ENCODE measurements around the gene PRKCD.

Gene PRKCD

GRCh38 chr3:53229606-53230005 is 68.6 kb downstream of the PRKCD start:
- in situ Hi-C loops (cut with MboI; ENCODE audit: low sequenced_read_pairs): no loop called here

DNA sequence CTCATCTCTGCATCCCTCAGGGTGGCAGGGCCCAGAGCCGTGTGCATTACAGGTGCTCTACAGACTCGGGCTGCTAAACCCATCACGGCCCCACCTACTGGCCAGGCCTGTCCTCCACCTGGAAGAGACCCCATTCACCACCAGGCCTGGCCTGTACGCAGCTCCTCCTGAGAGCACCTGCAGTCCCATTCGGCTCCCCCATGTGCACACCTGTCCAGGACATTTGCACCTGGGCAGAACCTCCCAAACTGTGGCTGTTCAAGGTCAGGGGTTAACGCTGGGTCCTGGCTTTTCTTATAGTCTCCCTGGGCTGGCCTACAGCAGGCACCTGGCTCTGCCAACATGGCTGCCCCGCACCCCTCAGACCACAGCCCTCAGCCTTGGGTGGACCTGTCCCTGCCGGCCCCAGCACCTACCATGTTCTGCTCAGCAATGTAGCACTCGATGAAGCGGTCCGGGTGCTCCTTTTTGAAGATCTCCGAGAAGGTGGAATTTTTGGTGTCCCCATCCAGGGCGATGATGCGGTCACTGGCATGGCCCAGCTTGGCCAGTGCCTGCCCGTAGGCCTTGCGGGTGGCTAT is 69.1 kb downstream of the PRKCD start:
- in situ Hi-C loops (cut with MboI; ENCODE audit: low sequenced_read_pairs): no loop called here

DNA sequence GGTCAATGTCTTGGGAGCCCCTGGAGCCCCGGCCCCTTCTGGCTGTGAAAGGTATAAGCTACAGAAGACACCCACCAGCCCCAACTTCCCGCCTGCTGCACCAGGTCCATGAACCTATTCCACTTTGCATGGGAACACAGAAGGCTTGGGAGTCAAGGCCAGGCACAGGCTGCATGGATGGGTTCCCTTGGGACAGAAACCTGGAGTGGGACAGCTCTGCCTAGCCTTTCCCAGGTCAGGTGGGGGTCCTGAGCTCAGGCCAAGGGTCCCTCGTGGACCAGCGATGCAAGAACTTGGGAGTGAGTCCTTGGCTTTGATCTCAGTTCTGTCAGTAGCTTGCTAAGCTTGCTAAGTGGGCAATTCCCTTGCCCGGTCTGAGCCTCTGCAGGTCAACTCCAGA is 69.8 kb downstream of the PRKCD start:
- in situ Hi-C loops (cut with MboI; ENCODE audit: low sequenced_read_pairs): no loop called here

DNA sequence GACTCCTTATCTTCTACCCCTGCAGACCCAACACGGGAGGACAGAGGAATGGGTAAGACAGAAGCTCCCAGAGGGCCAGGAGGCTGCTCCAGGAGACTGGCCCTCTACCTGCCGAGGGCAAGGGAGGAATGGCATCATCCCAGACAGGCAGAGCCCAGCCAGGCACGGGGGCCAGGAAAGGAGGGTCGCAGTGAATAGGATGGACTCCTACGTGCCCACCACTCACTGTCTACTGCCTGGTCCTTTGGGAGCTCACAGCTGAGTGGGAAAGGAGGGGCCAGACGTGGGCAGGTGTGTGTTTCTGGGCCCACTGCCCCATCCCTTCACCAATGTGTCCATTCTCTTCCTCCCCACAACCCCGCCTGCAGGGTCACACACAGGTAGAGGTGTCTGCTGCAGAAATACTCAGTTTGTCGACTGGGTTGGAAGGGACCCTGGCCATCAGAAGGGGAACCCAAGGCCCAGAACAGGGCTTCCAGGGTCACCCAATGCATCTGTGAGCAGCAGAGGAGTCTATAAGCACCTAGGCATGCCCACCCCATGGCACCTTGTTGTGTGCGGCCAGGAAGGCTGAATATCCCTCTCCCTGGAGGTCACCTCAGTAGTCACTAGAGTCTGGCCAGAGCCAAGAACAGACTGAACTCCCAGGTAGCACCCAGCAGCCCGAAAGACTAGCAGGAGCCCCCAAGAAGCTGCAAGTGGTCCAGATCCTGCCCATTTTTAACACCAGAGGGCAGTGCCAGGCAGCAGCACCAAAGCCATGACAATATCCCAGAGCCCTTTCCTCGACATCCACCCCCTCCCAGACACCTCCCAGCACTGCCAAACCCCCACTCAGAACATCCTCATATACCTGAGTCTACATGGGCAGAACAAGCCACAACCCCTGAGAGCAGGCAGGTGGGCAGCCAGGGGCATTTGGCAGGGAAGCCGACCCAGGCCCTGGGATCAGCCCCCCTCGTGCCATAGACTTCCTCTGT is 70.8 kb downstream of the PRKCD start:
- in situ Hi-C loops (cut with MboI; ENCODE audit: low sequenced_read_pairs): no loop called here

DNA sequence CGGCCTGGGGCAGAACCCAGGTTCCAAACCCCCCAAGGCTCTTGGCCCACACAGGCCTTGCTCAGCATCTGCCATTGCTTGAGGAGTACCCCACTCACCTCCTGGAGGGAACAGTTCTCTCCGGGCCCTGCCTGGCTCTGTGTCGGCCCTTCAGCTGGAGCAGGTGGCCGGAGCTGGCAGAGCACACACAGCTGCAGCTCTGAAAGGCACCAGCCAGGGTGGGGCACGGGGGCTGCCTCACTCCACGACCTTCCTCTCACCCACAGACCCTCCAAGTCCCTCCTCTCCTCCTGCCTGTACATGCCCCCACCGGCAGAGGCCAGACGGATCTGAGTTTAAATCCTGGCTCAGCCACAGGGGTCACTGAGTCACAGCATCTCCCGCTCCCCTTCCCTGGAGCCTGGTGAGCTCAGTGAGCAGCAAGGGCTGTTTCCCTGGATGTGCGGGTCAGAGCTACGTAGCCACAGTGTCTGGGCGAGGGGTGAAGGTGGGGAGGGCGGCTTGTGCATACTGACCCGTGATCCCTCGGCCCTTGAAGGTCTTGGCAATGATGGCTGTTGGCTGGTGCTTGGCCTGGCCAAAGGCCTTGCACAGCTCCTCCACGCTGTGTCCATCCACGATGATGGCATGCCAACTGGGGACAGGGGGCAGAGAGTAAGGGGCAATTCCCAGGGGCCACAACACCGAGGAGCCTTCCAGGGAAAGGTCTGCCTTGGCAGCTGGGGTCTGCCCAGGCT is 71.8 kb downstream of the PRKCD start:
- in situ Hi-C loops (cut with MboI; ENCODE audit: low sequenced_read_pairs): no loop called here

- in situ Hi-C loops (cut with MboI; ENCODE audit: low sequenced_read_pairs): no loop called here
These were observed 73.3 kb downstream of the PRKCD start for GRCh38 chr3:53234130-53234840.

DNA sequence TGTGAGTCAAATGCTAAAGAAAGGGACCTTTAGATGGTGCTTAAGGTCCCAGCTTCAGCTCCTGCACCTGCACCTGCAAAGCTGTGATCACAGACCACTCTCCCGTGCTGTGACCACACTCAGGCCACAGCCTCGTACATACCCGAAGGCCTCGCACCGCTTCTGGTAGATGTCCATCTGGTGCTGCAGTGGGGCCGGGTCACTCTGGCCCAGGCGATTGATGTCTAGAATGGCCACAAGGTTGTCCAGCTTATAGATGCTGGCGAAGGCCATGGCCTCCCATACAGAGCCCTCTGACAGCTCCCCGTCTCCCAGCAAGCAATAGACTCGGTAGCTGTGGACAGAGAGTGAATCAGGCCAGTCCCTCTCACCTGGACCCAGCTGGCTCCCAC is 73.8 kb downstream of the PRKCD start:
- in situ Hi-C loops (cut with MboI; ENCODE audit: low sequenced_read_pairs): no loop called here

DNA sequence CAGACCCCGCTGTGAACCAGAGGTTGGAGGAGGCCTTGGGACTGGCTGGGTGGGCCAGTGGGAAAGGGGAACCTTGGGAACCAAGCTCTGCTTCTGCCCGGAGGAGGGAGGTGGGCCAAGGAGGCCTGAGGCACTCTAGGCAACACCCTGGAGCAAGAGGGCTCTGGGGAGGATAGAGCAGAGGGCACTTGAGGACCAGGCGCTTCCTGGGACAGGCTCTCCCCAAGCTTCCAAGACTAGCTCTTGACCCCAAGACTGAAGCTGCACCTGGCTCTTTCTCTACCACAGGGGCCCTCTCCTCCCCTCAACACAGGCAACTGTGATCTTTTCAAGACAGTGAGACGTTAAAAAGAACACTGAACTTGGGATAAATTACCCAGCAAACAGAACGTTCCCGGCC is 74.5 kb downstream of the PRKCD start:
- in situ Hi-C loops (cut with MboI; ENCODE audit: low sequenced_read_pairs): no loop called here

GRCh38 chr3:53236112-53236841 is 75.3 kb downstream of the PRKCD start:
- in situ Hi-C loops (cut with MboI; ENCODE audit: low sequenced_read_pairs): no loop called here

GRCh38 chr3:53238051-53238850 is 77.2 kb downstream of the PRKCD start:
- in situ Hi-C loops (cut with MboI; ENCODE audit: low sequenced_read_pairs): no loop called here

DNA sequence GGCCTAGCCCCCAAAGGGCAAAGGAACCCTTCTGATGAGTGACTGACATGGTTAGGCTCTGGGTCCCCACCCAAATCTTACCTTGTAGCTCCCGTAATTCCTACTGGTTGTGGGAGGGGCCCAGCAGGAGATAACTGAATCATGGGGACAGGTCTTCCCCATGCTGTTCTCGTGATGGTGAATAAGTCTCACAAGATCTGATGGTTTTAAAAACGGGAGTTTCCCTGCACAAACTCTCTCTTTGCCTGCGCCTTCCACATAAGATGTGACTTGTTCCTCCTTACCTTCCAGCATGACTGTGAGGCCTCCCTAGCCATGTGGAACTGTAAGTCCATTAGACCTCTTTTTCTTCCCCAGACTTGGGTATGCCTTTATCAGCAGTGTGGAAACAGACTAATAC is 77.9 kb downstream of the PRKCD start:
- in situ Hi-C loops (cut with MboI; ENCODE audit: low sequenced_read_pairs): no loop called here

DNA sequence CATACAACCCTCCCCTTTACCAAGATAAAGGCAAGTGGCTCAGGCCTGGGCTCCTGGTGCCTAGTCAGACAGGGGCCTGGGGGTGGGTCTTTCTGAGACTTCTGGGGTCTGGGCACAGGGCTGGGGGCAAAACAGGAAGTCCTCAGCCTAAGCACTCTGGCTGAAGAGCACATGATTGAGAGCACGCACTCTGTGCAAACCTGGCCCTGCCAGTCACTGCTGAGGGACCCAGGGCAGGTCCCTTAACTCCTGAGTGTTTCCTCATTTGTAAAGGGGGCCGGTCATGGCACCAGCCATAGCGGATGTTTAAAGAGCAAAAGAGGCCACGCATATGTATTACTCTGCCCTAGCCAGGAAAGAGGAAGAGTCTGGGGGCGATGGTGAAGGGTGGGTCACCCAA is 78.8 kb downstream of the PRKCD start:
- in situ Hi-C loops (cut with MboI; ENCODE audit: low sequenced_read_pairs): no loop called here

DNA sequence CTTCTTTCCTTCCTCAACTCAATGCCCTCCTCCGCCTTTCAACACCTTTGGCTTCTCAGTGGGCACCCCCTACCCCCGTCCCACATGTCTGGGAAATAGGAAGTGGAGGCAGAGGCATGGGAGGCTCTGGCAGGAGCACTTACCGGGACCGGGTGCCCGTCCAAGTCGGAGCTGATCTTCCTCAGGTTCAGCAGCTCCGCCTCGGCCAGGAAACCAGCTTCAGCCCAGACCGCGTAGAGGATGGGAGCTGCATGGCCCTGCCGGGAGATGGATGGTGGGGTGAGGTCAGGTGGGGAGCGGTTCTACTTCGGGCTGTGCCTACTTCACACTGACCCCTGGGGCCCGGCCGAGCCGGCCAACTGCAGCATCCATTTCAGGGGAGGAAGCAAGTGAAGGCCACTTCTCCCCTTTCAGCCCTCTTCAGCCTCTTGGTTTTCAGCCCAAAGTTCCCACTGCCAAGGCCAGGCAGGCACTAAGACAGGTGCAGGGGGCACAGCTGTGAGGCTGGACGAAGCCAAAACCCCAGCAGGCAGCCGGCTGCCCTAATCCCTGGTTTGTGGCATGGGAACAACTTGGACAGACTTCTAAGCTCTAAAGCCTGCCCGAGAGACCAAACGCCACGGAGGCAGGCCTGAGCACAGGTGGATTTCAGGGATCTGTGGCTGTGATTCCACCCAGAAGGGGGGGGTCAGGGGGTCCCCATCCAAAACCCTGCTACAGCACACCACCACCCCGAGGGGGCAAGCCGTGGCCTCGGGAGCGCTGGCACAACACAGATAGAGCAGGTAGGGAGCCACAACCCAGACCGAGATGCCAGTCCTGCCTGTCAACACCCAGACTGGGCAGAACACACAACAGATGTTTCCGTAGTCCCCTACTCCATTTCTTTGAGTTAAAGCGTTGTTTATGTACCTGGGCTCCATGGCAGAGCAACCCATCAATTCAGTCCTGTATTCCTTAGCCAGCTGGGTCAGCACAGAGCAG is 80.3 kb downstream of the PRKCD start:
- in situ Hi-C loops (cut with MboI; ENCODE audit: low sequenced_read_pairs): no loop called here

- in situ Hi-C loops (cut with MboI; ENCODE audit: low sequenced_read_pairs): no loop called here
These were observed 81.1 kb downstream of the PRKCD start for GRCh38 chr3:53242155-53242554.
